Stimulated activated CD4-positive, alpha-beta T cell treated with anti-CD3 and anti-CD28 coated beads, Interleukin-15, amount 100 ng/mL, for 48 hours (primary cell): ENCODE measurements around the gene NFE2L2.
A peak's percentile ranks its signal among the peaks of the same experiment; 100 is the strongest.
"Not testable (repeated sequence)": the region's sequence is repeated elsewhere in the genome, so short reads cannot be mapped to it uniquely, and the experiment has no call there.

Experiments used
- DNase-seq, 2 donors: peaks; one replicate each; pipeline ENCODE4 v3.0.0-alpha.2; 2020; ENCODE audit warnings: low read depth in 2 of 2

The NFE2L2 gene

DNA sequence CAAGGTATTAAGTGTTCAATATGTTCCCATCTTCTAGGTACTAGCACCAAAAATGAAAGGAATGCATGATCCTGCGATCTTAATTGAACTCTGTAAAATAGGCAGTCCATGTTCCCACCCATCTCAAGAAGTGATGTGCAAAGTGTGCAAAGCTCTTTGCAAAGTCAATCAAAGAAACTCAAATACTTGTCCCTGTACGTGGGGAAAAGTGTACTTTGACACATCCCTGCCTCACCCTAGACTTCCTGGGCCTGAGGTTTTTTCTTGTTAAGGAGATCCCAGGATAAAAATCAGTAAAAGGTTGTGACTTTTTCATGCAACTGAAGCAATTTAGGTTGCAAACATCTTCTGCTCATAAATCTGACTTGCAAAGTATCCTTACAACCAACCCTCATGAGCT is 26.6 kb downstream of the NFE2L2 start:
- DNase-seq = no peak

DNA sequence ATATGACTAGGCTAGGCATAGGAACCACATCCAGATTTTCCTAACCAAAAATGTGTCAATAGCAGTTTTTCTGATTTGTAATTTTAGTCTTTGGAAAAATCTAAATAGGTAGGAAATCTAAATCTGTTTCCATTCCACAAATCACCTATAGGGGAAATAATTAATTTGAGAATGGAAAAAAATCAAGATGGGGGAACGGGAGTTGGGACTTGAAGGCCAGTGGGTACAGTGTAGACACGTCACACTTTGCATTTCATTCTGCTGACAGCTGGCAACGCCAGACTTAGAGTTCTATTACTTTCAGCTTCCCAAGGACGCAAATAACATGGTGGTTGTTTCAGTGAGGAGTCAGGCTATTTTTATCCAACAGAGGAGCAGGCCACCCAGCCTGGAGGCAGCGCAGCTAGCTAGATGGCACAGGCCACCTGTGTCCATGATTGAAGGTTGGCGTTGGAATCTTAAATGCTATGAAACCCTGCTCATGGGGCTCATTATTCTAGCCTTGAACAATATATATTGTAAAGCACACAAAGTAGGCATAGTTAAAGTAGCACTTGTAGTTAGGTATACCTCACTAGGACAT is 28.6 kb downstream of the NFE2L2 start:
- DNase-seq = no peak

DNA sequence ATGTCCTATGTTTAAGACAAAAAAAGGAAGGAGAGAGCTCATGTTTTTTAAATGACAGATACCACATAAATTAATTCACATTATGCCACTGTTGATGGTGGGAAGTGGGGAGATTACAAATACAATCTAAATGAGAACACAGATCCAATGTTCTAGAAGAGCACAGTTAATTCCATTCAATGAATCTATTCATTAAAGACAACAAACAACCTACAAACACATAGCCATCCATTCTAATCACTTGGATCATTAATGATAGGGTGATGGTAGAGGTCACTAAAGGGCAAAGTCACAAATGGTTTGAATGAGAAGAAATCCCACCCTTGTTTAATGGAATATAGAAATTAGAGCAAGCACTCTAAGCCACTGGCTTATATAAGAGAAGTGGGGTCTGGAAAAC is 30.3 kb downstream of the NFE2L2 start:
- DNase-seq = no peak

DNA sequence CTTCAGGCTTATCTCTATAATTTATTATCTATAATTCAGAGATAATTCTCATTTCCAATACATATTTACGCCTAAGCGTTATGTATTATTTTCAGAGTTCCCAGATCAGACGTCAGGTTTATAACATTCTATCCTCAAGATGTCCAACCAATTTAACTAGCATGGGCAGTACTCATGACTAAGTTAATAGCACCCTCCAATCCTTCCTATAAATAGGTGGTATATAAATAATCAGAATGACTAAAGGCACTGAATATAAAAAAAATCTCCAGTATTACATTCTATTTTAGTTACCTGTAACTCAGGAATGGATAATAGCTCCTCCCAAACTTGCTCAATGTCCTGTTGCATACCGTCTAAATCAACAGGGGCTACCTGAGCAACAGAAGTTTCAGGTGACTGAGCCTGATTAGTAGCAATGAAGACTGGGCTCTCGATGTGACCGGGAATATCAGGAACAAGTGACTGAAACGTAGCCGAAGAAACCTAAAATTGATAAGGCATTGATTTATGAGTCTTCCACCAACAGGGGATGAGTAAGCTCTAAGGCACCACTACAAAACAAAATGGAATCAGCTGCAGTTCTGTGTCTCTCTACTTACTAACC is 32.3 kb downstream of the NFE2L2 start:
- no peak for DNase-seq

DNA sequence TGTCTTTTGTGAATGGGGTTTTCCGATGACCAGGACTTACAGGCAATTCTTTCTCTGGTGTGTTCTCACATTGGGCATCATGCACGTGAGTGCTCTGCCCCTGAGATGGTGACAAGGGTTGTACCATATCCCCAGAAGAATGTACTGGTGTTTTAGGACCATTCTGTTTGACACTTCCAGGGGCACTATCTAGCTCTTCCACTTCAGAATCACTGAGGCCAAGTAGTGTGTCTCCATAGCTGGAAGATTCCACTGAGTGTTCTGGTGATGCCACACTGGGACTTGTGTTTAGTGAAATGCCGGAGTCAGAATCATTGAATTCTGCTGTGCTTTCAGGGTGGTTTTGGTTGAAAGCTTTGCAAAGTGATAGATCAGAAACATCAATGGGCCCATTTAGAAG is 33.3 kb downstream of the NFE2L2 start:
- no peak for DNase-seq

DNA sequence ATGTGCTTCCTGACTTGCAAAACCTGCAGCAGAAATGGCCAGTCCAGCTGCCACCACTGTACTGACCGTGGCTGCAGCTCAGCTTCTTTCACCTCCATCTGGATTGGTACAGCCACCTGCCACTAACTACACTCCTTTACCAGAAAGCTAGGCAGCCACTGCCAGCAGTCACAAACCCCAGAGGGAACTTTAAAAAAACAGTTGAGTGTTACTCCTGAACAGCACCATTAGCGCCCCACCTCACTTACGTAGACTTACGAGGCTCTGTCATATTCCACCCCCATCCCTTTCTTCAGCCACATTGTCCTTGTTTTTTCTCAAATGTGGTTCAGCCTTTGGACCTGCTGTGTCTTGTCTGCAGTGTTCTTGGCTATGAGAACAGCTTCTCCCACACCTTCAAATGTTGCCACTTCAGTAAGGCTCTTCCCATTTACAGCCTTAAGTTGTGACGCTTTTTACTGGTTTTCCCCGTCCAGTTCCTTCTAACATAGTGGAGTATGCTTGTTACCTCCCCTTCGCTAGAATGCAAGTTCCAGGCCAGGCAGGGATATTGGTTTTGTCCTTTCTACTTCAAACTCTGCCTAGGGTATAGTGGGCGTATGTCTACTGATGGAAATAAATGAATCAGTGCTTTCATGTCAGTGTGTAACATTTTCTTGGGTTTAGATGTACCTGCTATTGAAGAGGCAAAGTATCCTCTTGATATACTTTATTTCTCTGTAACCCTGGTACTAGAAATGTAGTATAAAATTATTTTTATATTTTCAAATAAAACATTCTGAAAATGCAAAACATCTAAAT is 34.9 kb downstream of the NFE2L2 start:
- no peak for DNase-seq

DNA sequence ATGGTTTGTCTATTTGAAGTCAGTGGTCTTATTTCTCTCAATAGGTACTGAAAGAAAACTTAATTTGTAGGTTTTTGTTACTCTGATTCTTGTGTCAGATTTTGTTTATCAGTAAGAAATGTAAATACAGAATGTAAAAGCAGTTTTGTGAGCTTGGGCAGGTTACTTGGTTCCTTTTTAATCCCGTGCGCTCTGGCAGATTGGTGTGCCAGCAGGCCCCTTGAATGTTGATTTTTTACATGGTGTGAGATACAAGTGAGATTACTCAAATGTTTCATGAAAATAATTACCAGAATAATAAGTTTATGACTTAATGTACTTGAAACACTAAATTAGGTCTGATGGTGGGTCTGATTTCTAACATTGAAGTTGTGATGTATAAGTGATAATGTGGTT is 38.6 kb downstream of the NFE2L2 start:
- no peak for DNase-seq

DNA sequence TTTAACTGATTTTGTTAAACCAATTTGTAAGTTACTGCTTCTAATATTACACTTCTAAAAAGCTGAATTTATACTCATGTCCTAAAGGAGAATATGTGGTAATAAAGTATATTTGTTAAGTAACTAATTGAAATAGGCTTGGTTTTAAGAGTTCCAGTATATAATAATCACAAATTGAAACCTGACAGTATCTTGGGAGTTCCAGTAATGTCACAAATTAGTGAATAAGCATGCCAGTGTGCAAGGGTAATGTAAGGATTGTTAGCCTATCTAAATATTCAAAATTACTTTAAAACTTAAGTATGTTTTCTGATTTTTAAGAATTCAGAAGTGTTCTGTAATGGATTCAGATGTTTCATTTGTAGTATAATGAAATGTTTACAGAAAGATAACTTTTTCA is 41.1 kb downstream of the NFE2L2 start:
- DNase-seq = not testable (repeated sequence)

DNA sequence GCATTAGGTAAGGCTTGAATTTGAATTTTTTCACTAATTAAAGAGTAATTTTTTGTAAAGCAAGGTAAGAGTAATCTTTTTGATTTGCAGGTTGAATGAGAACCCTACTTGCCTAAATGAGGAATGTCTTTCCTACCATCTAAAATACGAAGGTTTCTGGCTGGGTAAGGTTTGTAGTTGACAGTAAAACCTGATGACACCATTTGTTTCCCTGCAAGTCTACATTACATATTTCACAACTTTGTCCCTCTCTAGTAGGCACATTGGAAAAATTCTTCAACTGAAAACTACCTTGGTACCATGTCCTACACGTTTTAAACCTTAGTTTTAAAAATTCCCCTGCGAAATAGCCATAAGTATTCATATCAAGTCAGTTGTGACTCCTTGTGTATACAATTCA is 42.6 kb downstream of the NFE2L2 start:
- DNase-seq = no peak

DNA sequence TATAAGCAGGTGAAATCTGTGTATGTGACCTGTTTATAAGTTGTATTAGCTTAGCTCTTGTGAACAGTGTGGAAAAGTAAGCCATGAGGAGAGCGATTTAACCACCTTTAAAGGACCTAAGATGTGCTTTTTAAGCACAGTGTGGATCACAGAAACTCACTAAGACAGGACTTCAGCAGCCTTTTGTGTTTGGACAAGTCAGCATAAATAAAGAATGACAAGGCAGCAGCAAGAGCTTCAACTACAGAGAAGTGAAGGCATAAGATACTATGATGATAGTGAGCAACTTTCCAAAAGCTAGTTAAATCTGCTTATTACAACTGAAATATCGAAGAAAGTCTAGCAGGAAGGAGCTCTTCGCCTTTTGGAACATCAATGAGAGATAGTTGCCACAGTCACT is 43.0 kb downstream of the NFE2L2 start:
- no peak for DNase-seq

DNA sequence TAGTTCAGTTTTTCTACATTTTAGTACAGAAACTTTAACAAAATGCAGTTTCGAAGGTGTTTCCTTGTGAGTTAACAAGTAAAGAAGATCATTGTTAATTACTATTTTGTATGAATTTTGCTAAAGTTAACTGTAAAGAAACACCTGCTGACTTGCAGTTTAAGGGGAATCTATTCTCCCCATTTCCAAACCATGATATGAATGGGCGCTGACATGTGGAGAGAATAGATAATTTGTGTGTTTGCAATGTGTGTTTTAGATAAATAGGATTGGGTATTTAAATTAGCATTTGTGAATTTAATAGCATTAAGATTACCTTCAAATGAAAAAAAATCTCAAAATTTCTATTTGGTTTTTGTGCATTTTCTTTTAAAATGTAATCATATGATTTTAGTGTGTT is 44.7 kb downstream of the NFE2L2 start:
- DNase-seq = not testable (repeated sequence)

DNA sequence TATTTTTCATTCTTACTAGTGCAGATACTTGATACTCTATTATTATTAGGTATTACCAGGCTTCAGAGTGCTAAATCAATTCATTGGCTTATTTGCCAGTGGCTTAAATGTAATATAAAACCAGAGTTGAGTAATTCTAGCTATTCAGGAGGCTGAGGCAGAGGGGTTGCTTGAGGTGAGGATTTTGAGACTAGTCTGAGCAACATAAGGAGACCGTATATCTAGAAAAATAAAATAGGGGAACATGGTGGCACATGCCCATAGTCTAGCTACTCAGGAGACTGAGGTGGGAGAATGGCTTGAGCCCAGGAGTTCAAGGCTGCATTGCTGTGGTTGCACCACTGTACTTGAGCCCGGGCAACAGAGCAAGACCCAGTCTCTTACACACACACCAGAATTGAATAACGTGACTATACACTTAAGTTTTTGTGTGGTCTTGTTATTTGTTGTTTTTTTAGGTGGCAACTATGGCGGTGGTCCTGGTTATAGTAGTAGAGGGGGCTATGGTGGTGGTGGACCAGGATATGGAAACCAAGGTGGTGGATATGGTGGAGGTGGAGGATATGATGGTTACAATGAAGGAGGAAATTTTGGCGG is 47.2 kb downstream of the NFE2L2 start:
- no peak for DNase-seq

DNA sequence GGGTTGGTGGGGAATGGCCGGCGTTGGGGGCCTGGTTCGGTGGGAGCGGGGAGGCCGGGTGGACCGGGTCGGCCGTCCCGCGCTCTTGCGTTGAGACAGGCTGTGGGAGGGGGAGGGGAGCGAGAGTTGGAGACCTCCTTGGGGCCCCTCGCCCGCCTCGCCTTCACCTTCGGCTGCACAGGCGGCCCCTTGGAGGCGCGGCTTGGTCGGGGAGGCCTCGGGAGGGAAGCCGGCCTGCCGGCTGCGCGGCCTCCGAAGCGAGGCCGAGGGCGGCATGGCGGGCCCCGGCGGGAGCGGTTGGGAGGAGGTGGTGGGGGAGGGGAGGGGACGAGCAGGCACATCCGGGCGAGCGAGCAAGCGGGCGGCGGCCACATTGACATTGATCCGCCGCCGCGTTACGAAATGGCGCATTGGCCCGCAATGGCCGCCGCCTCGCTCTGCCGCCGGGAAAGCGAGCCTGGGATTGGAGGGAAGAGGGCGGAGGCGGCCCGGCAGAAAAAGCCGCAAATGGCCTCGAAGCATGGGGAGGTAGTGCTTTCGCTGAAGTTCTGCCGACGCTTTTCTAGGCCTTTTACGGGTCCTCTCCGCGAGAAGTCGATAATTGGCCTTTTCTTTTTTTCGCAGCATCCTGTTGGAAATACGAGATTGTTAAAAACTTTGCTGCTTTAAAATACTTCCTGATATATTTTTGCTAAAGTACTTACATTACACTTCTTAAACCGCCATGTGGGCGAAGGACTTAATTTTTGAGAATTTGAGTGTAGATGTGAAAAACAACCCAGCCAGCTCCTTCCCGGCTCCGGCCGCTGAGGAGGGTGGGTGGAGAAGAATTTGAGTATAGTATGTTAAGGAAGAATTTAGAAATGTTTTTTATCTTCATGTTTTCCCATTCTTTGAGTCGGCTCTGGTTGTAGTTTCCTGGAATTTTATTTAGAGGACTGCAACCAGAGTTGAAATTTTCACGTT is 51.4 kb downstream of the NFE2L2 start:
- DNase-seq = peak; percentile 90 to 92

DNA sequence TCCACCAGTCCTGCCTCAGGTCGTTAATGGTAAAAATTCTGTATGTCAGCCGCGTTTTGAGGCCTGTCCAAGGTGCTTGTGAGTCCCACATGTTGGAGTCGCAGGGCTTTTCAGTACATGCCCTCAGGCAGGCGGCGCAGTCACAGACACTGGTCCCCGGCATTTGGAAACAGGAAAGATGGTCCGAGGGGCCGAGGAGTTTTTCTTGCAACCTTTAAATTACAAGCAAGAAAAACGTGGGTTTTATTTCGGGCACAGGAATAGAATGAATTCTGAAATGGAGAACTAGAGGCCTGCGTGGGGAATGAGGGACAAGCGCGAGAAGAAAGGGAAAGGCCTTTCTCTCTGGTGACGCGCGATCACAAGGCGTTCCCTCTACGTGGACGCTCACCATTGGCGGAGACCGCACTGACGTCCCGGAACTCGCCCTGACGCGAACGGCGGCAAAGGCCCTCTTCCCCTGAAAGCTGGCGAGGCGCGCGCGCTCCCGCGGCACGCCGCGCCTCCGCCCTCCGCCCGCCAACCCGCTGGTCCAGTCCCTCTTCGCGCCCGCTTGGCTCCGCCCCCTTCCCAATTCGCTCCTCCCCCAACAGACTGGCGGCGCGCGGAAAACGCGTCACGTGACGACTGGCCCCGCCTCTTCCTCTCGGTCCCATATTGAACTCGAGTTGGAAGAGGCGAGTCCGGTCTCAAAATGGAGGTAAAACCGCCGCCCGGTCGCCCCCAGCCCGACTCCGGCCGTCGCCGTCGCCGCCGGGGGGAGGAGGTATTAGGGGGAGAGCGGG is 52.2 kb downstream of the NFE2L2 start, which contains the start of gene HNRNPA3:
Gene HNRNPA3, plus strand, starts transcription at position 689 of the 785 bp plus-strand sequence. Its CDS starts 6 bp downstream, at position 695.
- peak; percentile 99 for DNase-seq

DNA sequence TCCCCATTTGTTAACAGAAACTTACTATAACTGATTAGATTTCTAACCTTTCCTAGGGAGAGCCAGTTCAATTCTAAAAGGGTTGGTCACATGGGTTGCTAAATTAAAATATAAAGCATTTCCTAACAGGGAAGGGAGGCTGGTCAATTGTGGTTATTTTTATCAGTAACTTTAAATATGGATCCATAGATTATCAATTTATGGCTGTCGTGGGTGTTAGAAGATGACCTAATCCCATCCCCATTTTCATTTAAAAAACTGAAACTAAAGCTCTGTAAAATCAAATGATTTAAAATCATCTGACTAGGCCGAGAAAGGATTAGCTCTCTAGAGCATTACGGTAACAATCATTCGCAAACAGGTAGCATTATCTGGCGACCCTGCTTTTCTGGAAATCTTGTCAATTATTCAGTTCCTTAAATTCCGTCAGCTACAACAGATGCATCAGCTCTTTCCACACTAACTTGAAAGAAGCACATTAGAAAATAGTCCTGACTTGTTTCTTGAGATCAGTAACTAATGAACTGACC is 52.9 kb downstream of the NFE2L2 start:
- no peak for DNase-seq

DNA sequence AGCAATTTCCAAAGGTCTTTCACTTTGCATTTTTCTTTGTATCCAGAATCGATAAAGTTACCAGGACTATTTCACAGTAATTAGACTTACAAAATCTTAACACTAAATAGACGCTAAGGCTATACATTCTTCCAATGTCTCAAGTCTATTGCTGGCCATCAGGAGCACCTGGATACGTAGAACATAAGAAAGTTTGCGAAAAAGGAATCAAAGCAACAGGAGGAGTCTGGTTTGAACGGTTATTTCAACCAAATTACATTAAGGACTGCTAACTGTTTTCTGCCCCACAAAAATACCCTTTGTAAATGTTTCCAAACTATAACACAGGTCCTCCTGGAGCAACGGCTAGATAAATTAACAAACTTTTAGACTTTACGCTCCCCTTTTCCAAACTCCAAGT is 53.4 kb downstream of the NFE2L2 start:
- no peak for DNase-seq

DNA sequence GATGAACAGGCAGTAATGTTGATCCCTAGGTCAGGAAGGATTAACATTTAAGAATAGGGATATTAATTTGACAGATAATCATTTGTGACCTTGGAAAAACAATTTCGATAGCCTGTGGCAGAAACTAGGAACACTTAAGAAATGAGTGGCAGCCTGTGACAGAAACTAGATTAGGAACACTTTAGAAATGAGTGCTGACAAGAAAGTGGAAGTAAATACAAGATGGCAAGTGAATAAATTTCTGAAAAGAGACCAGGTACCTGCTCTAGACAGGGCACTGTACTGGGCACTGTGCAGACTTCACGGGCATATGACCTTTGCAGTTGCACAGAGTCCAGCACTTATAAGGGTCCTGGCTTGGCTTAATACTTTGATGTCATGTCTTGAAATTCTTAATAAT is 57.4 kb downstream of the NFE2L2 start:
- DNase-seq = no peak

DNA sequence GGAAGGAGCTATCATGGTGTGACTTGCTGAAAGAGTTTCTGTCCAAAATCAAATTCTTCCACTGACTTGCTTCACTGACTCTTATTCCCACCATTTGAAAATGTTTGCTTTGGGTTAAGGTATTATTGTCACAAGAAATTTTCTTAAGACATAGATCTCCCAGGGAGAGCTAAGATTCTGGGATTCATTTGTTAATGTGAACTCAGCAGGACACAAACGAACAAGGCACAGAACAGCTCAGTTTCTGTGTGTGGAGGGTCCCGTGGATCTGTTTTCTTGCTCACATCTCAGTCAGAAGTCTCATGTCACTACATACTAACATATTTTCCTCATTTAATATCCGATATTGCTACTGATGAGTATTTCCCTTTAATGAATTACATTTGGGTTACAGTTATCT is 60.1 kb downstream of the NFE2L2 start:
- DNase-seq = no peak

DNA sequence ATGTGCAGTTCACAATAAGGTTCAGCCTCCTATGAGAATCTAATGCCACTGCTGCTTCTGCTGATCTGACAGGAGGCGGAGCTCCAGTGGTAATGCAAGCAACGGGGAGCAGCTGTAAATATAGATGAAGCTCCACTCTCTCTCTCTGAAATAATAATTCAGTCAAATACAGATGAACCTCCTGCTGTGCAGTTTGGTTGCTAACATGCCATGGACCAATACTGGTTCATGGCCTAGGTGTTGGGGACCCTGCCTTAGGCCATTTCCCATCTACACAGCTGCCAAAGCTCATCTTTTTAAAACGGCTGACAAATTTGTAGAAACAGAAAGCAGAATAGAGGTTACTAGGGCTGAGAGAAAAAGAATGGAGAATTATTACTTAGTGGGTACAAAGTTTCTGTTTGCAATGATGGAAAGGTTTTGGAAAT is 62.6 kb downstream of the NFE2L2 start:
- DNase-seq = no peak

DNA sequence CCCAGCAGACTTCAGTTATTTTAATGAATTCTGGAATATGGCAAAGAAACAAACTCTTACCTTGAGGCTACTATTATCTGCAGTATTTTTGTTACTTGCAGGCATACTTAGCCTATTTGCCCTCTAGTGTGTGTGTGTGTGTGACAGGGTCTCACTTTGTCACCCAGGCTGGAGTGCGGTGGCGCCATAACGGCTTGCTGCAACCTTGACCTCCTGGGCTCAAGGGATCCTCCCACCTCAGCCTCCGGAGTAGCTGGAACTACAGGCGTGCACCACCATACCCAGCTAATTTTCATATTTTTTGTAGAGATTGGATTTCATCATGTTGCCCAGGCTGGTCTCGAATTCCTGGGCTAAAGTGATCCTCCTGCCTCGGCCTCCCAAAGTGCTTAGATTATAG is 64.1 kb downstream of the NFE2L2 start:
- DNase-seq = not testable (repeated sequence)
